ENCODE data around the gene SMKR1. TPM values are rescaled to one million over a fixed set of nuclear protein-coding genes. Genes with fewer than 3 reads are reported as not detected.
"Not testable (repeated sequence)": the region's sequence is repeated elsewhere in the genome, so short reads cannot be mapped to it uniquely, and the experiment has no call there.

SMKR1 gene
- total RNA-seq, 1 donor = 0.72 TPM

GRCh38 chr7:129522088-129522970 lies 20.0 kb downstream of the SMKR1 start:
- Histone ChIP-seq H3K9me3 (ENCODE audit: low read depth, low read length) (no peaks in the 10 kb centered on the region), H3K4me2 (ENCODE audit: insufficient read depth, low read length) (no peak overlapping the region), H3K27me3 (ENCODE audit: insufficient read depth, low read length) (peaks cover 15% of the 10 kb centered on the region), H3K79me2 (ENCODE audit: insufficient read depth, low read length) (no peaks in the 10 kb centered on the region), H4K20me1 (ENCODE audit: insufficient read depth, low read length) (no peaks in the 10 kb centered on the region), H3K4me3 (ENCODE audit: insufficient read depth, low read length) (no peak overlapping the region), H2AFZ (ENCODE audit: low read length) (no peak overlapping the region), H3K4me1 (ENCODE audit: insufficient read depth, low read length) (peaks cover 2% of the 10 kb centered on the region), H3K36me3 (ENCODE audit: insufficient read depth, low read length) (no peaks in the 10 kb centered on the region), H3K27ac (ENCODE audit: low read depth, low read length) (no peak overlapping the region)
- TF ChIP-seq CTCF (IDR thresholded peaks at IDR 0.05; ENCODE audit: extremely low read depth, low read depth, low read length) = no peak
- DNase-seq (ENCODE audit: insufficient read length, low spot score, missing footprints) = peak; percentile 82

GRCh38 chr7:129522971-129523340 lies 20.6 kb downstream of the SMKR1 start:
- no peak overlapping the region for H3K27ac ChIP-seq (ENCODE audit: low read depth, low read length)
- no peak overlapping the region for H2AFZ ChIP-seq (ENCODE audit: low read length)
- H3K36me3 ChIP-seq (ENCODE audit: insufficient read depth, low read length) = no peaks in the 10 kb centered on the region
- H3K4me3 ChIP-seq (ENCODE audit: insufficient read depth, low read length) = no peak overlapping the region
- no peak for DNase-seq (ENCODE audit: insufficient read length, low spot score, missing footprints)
- peaks cover 2% of the 10 kb centered on the region for H3K4me1 ChIP-seq (ENCODE audit: insufficient read depth, low read length)
- H3K27me3 ChIP-seq (ENCODE audit: insufficient read depth, low read length) = peaks cover 15% of the 10 kb centered on the region
- H3K4me2 ChIP-seq (ENCODE audit: insufficient read depth, low read length) = no peak overlapping the region
- H3K9me3 ChIP-seq (ENCODE audit: low read depth, low read length) = no peaks in the 10 kb centered on the region
- TF ChIP-seq CTCF (IDR thresholded peaks at IDR 0.05; ENCODE audit: extremely low read depth, low read depth, low read length) = no peak
- H4K20me1 ChIP-seq (ENCODE audit: insufficient read depth, low read length) = no peaks in the 10 kb centered on the region
- no peaks in the 10 kb centered on the region for H3K79me2 ChIP-seq (ENCODE audit: insufficient read depth, low read length)

GRCh38 chr7:129523924-129524323 lies 21.6 kb downstream of the SMKR1 start:
- Histone ChIP-seq H3K27ac (ENCODE audit: low read depth, low read length) (no peak overlapping the region), H3K4me3 (ENCODE audit: insufficient read depth, low read length) (no peak overlapping the region), H4K20me1 (ENCODE audit: insufficient read depth, low read length) (no peaks in the 10 kb centered on the region), H2AFZ (ENCODE audit: low read length) (no peak overlapping the region), H3K9me3 (ENCODE audit: low read depth, low read length) (no peaks in the 10 kb centered on the region), H3K27me3 (ENCODE audit: insufficient read depth, low read length) (peaks cover 15% of the 10 kb centered on the region), H3K4me1 (ENCODE audit: insufficient read depth, low read length) (peaks cover 2% of the 10 kb centered on the region), H3K36me3 (ENCODE audit: insufficient read depth, low read length) (no peaks in the 10 kb centered on the region), H3K79me2 (ENCODE audit: insufficient read depth, low read length) (no peaks in the 10 kb centered on the region), H3K4me2 (ENCODE audit: insufficient read depth, low read length) (no peak overlapping the region)
- TF ChIP-seq CTCF (IDR thresholded peaks at IDR 0.05; ENCODE audit: extremely low read depth, low read depth, low read length) = no peak
- no peak for DNase-seq (ENCODE audit: insufficient read length, low spot score, missing footprints)

GRCh38 chr7:129524405-129524804 lies 22.1 kb downstream of the SMKR1 start:
- not testable (repeated sequence) for H3K4me2 ChIP-seq (ENCODE audit: insufficient read depth, low read length); H2AFZ ChIP-seq (ENCODE audit: low read length); H3K79me2 ChIP-seq (ENCODE audit: insufficient read depth, low read length); H3K36me3 ChIP-seq (ENCODE audit: insufficient read depth, low read length); H3K27ac ChIP-seq (ENCODE audit: low read depth, low read length); H4K20me1 ChIP-seq (ENCODE audit: insufficient read depth, low read length); H3K4me3 ChIP-seq (ENCODE audit: insufficient read depth, low read length); H3K4me1 ChIP-seq (ENCODE audit: insufficient read depth, low read length); H3K9me3 ChIP-seq (ENCODE audit: low read depth, low read length)
- DNase-seq (ENCODE audit: insufficient read length, low spot score, missing footprints) = peak; percentile 49
- H3K27me3 ChIP-seq (ENCODE audit: insufficient read depth, low read length) = peaks cover 15% of the 10 kb centered on the region
